KMS-11 (cell line): ENCODE data around the gene METTL4.
"Not testable (repeated sequence)": the region's sequence is repeated elsewhere in the genome, so short reads cannot be mapped to it uniquely, and the experiment has no call there.

Source experiments
- H2AFZ ChIP-seq: fragments of 200-600 bp; sonication (generic); 2 replicates; pipeline ENCODE4 v1.6.1; 2016; ENCODE audit warnings: antibody characterized with exemption, mixed run types, low read depth
- H3K27ac ChIP-seq: fragments of 200-600 bp; sonication (generic); 2 replicates; pipeline ENCODE4 v1.6.1; 2016; ENCODE audit warnings: mild to moderate bottlenecking, mixed run types
- H3K27me3 ChIP-seq: fragments of 200-600 bp; sonication (generic); 2 replicates; pipeline ENCODE4 v1.6.1; 2017; ENCODE audit warnings: mild to moderate bottlenecking, low read depth, mixed run types, moderate library complexity; ENCODE audit not compliant: insufficient read depth
- H3K36me3 ChIP-seq: fragments of 200-600 bp; sonication (generic); 2 replicates; pipeline ENCODE4 v1.6.1; 2017; ENCODE audit warnings: mild to moderate bottlenecking, mixed run types; ENCODE audit not compliant: insufficient read depth
- H3K4me1 ChIP-seq: fragments of 200-600 bp; sonication (generic); 2 replicates; pipeline ENCODE4 v1.6.1; 2016; ENCODE audit warnings: mild to moderate bottlenecking, low read depth, mixed run types; ENCODE audit not compliant: poor library complexity, severe bottlenecking
- H3K4me2 ChIP-seq: fragments of 200-600 bp; sonication (generic); 2 replicates; pipeline ENCODE4 v1.7.0; 2016; ENCODE audit warnings: mild to moderate bottlenecking, mixed run types
- H3K4me3 ChIP-seq: fragments of 200-600 bp; sonication (generic); IDR thresholded peaks from 2 replicates; pipeline ENCODE4 v1.6.1; 2017; ENCODE audit warnings: low read depth, low read length, mixed read lengths; ENCODE audit not compliant: insufficient read depth
- H3K79me2 ChIP-seq: fragments of 200-600 bp; sonication (generic); 2 replicates; pipeline ENCODE4 v1.6.1; 2016; ENCODE audit warnings: low read depth, mixed run types; ENCODE audit not compliant: insufficient read depth
- H3K9ac ChIP-seq: fragments of 200-600 bp; sonication (generic); 2 replicates; pipeline ENCODE4 v1.6.1; 2016; ENCODE audit warnings: mild to moderate bottlenecking, mixed run types
- H4K20me1 ChIP-seq: fragments of 200-600 bp; sonication (generic); 2 replicates; pipeline ENCODE4 v1.6.1; 2016; ENCODE audit warnings: mild to moderate bottlenecking, mixed run types; ENCODE audit not compliant: insufficient read depth
- CTCF ChIP-seq: fragments of 200-600 bp; sonication (generic); conservative IDR thresholded peaks from 2 replicates; pipeline ENCODE4 v1.6.1; 2017; ENCODE audit warnings: low read depth, mild to moderate bottlenecking, antibody characterized with exemption, low read length, moderate library complexity, mixed read lengths

Gene METTL4

GRCh38 chr18:2541925-2542563, 29.3 kb downstream of the METTL4 start:
- not testable (repeated sequence) for H3K27me3 ChIP-seq, H3K4me3 ChIP-seq, H3K9ac ChIP-seq, H3K4me1 ChIP-seq, H2AFZ ChIP-seq, H3K79me2 ChIP-seq, H3K4me2 ChIP-seq, H3K27ac ChIP-seq, H3K36me3 ChIP-seq, H4K20me1 ChIP-seq
- TF ChIP-seq CTCF, result peak; percentile 60; the same call in 1 of the 2 replicates

DNA sequence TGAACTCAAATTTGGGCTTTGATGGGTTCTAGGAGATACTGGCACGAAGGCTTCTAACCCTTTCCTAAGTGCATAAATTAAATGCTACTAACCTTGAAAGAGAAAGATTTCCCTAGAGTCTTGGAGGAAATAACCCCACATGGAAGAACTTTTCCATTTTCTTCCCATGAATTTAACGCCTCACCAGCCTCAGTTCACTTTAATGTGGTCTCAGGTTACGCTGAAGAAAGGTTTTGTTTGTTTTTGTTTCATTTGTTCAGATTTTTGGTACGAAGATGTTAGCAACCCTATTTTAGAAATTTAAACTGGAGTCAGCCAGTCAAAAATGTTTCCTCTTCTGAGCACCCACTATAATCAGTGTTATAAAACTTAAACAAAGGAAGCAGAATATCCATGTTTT, 30.7 kb downstream of the METTL4 start:
- Histone ChIP-seq H3K4me3 (no peak overlapping the region), H3K27ac (no peak overlapping the region), H3K27me3 (no peaks in the 10 kb centered on the region), H3K79me2 (no peaks in the 10 kb centered on the region), H3K4me1 (peaks cover 4% of the 10 kb centered on the region), H2AFZ (no peak overlapping the region), H3K9ac (no peak overlapping the region), H3K36me3 (no peaks in the 10 kb centered on the region), H4K20me1 (no peaks in the 10 kb centered on the region), H3K4me2 (no peak overlapping the region)
- no peak for TF ChIP-seq CTCF

GRCh38 chr18:2538844-2539243, 32.5 kb downstream of the METTL4 start:
- Histone ChIP-seq H3K36me3 (no peaks in the 10 kb centered on the region), H3K4me2 (no peak overlapping the region), H3K27ac (no peak overlapping the region), H3K79me2 (no peaks in the 10 kb centered on the region), H3K9ac (no peak overlapping the region), H3K27me3 (no peaks in the 10 kb centered on the region), H3K4me1 (peaks cover 4% of the 10 kb centered on the region), H3K4me3 (no peak overlapping the region), H2AFZ (no peak overlapping the region), H4K20me1 (no peaks in the 10 kb centered on the region)
- TF ChIP-seq CTCF, result no peak

DNA sequence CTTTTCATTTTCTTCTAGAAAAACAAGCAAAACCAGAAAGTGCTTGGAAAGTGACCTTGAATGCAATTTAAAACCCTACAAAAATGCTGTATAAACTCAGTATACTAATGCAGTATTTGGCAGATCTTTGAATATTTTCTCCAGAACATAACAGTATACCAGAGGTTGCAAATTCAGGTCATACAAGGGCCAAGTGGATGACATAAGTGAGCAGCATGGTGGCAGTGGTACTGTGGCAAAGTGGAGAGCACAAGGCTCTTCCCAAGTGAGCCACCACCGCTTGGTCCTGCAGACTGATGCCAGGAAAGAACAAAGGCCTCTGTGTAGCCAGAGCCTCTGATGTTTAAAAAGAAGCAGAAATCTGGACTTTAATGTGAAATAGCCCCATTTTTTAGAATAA, 33.1 kb downstream of the METTL4 start:
- H3K4me1 ChIP-seq, result peaks cover 4% of the 10 kb centered on the region
- TF ChIP-seq CTCF, result no peak
- no peaks in the 10 kb centered on the region for H3K27me3 ChIP-seq
- H3K9ac ChIP-seq, result no peak overlapping the region
- H3K79me2 ChIP-seq, result no peaks in the 10 kb centered on the region
- no peaks in the 10 kb centered on the region for H3K36me3 ChIP-seq
- no peaks in the 10 kb centered on the region for H4K20me1 ChIP-seq
- no peak overlapping the region for H3K27ac ChIP-seq
- H3K4me3 ChIP-seq, result no peak overlapping the region
- H2AFZ ChIP-seq, result no peak overlapping the region
- no peak overlapping the region for H3K4me2 ChIP-seq
